Stimulated activated naive CD4-positive, alpha-beta T cell treated with Interleukin-2 at 50 U/mL for 16 hours (primary cell): ENCODE measurements around the gene ISG20.
"Not testable (repeated sequence)": the region's sequence is repeated elsewhere in the genome, so short reads cannot be mapped to it uniquely, and the experiment has no call there.

Source experiments
- DNase-seq: peaks from one replicate; lab custom pipeline; 2025; lab: John Stamatoyannopoulos, UW

ISG20 gene

DNA sequence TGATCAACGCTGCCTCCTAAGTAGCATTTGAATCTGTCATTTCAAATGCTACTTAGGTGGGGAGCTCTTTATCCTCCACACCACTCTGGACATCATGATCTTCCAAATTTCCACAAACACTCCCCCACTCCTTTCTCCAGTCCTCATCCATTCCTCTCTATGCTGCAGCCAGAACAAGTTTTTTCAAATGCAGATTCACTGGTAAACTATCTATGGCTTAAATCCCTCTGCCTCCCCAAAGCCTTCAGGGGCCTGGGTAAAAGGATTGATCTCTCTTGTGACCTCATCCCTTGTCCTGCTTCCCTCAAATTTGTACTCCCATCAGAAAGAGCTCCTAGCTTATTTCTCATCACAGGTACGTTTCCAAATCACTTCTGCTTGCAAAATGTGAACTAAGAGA, 19.0 kb upstream of the ISG20 start:
- no peak for DNase-seq

DNA sequence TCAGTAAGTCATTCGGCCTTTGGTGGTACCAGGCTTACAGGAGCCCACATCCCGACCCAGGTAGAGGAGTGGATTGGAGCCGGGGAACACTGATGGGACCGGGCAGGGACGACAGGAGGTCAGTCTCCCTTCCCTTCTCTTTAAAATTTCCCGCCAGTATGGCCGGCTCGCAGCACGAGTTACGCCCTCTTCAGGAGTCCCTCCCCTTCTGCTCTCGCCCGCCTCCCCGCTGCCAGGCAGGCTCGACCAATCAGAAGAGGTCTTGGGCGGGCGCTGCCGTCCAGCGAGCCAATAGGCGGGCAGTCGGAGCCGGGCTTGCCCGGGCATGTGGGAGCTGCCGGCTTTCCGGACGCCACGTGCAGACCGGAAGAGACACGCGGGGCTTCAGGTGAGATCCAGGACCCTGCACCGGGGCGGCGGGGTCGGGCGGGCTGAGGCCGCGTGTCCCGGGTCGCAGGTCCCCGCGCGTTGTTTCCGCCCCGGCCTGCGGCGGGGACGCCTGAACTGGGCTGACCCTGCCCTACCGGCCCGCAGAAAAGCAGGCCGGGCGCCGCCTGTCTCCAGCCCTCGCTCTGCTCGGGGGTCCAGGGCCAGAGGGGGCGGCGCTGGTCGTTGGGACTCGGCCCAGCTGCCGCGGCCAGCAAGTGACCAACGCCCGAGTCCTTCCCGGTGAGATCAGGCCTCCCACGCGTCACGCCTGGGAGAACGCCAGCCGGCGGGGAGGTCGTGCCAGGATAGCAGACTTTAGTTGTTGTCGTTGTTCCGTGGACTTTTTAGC, 17.6 kb upstream of the ISG20 start, which contains the start of gene AEN:
Gene AEN (plus strand): TSS at position 346 of the 778 bp plus-strand sequence. CDS start 4,870 bp downstream, outside the sequence.
- DNase-seq = peak; percentile 93

DNA sequence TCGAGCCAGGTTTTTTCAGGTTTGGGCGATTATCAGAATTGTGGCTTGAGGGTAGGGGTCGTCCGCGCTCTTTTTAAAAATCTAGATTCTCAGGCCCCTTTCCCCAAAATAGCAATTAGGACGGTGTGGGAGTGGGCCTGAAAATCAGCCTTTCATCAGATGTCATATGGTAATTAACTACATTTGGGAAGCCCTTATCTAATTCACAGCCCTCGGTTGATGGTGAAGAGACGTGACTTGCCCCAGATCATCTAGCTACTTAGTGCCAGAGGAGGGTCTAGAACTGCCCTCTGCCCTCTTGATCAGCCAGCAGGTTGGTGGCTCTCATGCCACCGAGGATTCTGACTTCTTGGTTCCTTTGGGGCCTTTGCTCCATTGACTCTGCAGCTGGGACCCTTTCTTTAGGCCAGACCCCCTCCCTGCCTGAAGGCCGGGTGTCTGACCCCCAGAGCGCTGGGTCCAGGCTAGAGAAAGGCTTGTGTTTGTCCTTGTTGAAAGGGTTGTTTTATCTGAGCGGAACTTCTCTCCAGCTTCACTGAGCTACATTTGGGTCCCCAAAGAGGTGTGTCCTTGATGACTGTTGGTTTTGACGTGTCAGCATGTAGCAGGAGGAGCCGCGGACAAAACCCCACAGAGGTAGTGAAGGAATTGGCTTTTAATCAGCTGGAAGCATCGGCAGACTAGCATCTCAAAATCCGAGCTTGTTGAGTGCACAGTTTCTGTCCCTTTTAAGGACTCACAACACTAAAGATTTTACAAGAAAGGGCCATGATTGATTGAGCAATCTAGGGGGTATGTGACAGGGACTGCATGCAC, 16.8 kb upstream of the ISG20 start:
- DNase-seq = peak; percentile 36

DNA sequence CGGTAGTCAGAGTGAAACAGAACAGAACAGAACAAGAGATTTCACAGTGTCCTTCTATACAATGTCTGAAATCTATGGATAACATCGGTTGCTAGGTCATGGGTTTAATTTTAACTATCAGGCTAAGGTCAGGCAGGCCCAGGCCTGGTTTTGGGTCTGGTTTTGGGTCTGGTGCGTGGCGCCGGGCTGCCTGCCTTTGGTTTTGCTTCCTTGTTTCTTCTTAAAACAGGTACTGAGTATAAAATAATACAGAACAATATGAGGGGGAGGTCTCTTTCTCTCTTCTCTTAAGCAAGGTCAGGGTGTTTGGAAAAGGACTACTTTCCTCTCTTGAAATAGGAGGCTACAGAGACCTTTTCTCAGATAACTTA, 16.2 kb upstream of the ISG20 start:
- DNase-seq = no peak

DNA sequence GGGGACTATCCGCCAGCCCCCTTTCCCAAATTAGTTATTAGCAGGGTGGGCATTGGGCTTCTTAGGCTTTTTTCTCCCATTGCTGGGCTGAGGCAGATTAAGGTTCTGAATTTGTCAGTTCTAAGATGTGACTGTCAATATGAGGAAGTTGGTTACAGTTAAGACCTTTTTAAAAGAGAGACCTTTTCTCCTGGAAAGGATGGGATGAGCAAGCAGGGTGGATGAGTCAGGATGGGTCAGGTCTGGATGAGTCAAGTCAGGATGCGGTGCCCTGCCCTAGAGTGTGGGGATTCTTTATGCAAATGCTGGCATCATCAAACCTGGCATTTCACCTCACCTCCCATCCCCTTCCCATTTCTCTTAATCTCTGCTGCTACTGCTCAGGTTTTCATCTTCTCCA, 15.8 kb upstream of the ISG20 start:
- DNase-seq = peak; percentile 64

DNA sequence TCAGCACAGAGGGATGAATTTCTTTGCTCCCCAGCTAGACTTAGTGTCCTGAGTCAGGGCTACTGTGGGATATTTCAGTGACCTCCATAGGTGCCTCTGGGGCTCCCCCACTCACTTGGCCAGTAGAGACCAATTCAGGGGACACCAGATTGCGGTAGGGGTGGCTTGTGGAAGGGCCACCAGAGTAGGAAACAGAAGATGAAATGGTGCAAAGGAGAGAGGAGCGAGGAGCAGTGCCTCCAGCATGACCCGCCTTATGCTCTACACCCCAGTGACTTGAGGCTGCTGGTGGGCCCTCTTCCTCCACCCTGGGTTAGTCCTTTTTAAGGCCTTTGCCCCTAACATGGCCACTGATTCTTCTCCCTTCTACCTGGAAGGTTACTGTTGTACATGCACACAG, 15.2 kb upstream of the ISG20 start:
- DNase-seq = no peak

GRCh38 chr15:88624156-88624970, 14.5 kb upstream of the ISG20 start:
- peak; percentile 19 for DNase-seq

DNA sequence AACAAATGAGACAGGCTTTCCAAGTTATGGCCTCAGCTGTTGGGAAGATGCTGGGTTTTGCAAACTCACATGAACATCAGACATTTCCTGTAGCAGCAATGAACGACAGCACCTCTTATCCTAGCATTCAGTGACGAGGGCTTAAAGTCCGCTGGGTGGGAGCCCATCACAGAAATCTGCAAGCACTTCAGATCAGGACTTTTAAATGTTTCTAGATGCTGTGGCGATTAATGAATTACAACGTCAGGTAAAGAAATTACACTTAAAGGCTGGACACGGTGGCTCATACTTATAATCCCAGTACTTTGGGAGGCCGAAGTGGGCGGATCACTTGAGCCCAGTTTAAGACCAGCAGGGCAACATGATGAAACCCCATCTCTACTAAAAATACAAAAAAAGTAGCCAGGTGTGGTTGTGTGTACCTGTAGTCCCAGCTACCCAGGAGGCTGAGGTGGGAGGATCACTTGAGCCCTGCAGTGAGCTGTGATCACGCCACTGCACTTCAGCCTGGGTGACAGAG, 13.8 kb upstream of the ISG20 start:
- no peak for DNase-seq

- DNase-seq = no peak
Measured at GRCh38 chr15:88625943-88626741, 12.7 kb upstream of the ISG20 start.

- peak; percentile 30 for DNase-seq
Measured at GRCh38 chr15:88627463-88627862, 11.4 kb upstream of the ISG20 start.

- no peak for DNase-seq
Measured at GRCh38 chr15:88628018-88628654, 10.7 kb upstream of the ISG20 start.

GRCh38 chr15:88629071-88629470, 9.7 kb upstream of the ISG20 start:
- DNase-seq = no peak

DNA sequence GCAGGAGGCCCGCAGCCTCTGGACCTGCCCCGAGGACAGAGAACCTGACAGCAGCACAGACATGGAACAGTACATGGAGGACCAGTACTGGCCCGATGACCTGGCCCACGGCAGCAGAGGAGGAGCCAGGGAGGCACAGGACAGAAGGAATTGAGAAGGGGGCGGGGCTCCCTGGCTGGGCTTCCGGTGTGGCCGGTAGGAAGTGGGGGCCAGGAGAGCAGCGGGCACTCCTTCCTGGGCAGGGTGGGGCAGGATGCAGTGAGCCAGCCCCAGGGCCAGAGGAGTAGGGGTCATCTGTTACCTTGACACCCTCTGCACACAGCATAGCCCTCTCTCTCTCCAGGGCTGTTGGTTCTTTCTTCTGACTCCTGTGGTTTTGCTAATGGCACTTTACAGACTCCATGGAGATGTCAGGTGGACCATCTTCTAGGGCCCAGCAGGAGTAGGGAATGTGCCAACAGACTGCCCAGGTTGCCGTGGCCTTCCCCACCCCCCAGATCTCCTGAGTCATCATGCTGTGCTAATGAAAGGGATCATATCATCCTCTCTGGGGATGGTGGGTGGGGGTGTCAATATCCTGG, 8.6 kb upstream of the ISG20 start:
- no peak for DNase-seq

DNA sequence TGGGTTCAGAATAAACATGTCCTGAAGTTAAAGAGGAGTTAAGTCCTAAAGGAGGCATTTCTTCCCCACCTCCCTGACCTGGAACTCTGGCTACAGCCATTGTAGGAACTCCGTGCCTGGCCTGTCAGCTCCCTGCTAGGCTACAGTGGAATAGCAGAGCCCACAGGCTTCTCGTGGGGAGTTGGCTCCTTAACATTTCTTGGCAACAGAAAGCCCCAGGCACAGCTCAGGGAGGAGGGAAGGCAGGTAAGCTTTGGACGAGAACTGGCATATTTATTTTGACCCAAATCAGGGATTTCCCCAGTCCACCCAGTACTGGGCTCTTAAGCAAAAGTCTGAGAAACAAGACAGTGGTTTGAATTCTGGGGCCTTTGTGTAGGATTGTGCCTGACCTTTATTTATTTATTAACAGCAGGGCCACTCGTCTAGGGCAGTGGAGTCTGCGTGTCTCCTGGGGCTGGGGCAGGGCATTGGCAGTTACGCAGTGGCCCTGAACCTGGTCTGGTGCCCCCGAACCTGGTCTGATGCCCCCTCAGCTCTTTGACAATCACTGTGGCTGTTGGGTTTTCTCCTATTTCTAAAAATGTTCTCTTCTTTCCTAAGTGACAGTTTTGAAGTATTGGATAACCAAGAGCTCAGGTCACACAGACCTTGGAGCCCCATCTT, 7.9 kb upstream of the ISG20 start:
- DNase-seq = no peak

DNA sequence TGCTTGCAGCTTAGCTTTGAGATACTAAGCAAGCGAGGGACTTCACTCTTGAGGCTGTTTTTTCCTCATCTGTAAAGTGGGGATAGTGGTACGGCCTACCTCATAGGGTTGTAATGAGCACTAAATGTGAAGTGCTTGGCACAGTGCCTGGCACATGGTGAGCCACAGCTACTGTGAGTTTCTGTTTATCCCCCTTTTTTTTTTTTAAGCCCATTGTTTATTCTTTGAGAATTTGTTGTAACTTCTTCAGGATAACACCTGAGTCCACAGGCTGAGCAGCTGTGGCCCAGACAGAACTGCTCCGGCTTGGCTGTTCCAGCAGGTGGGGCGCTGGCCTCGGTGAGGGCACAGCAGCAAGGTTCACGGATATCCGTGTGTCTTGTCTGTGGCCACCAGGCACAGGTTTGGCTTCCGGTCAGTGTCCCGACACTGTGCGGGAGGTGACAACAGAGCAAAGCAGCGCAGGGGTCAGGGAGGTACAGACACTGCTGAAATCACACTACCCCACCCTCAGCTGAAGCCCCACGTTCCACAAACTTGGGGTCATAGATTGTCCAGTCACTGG, 7.3 kb upstream of the ISG20 start:
- no peak for DNase-seq

GRCh38 chr15:88632797-88633196, 6.0 kb upstream of the ISG20 start:
- DNase-seq = not testable (repeated sequence)

DNA sequence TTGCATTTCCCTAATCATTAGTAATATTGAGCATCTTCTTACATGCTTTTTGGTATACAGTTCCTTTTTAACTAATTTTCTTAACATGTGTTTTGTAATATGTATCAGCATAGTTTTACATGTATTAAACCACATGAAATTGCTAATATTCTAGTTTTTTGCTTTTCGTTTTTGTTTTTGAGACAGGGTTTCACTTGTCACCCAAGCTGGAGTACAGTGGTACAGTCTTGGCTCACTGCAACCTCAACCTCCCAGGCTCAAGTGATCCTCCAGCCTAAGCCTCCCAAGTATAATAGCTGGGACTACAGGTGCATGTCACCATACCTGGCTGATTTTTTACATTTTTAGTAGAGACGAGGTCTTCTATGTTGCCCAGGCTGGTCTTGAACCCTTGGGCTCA, 4.4 kb upstream of the ISG20 start:
- no peak for DNase-seq

GRCh38 chr15:88635318-88635717, 3.5 kb upstream of the ISG20 start:
- DNase-seq = peak; percentile 35

GRCh38 chr15:88636050-88636449, 2.8 kb upstream of the ISG20 start:
- peak; percentile 66 for DNase-seq

GRCh38 chr15:88636654-88637053, 2.2 kb upstream of the ISG20 start:
- DNase-seq = no peak
